H1 (cell line): ENCODE results near the gene GNA12. TPM values are rescaled to one million over a fixed set of nuclear protein-coding genes. Genes with fewer than 3 reads are reported as not detected.

Experiments used
- CTCF ChIA-PET: fragments of 300-600 bp; sonication (Branson Sonifier 250); formaldehyde crosslinking; loops from one replicate; lab custom pipeline; 2021; ENCODE audit not compliant: partially characterized antibody; lab: Charles Lee
- POLR2A ChIA-PET: fragments of 300-600 bp; sonication (Branson Sonifier 250); formaldehyde crosslinking; loops from one replicate; lab custom pipeline; 2021; ENCODE audit warnings: inconsistent platforms; ENCODE audit not compliant: partially characterized antibody; lab: Charles Lee
- DNase-seq, 2 experiments: peaks; one replicate each; pipeline versions ENCODE4 v3.0.0 to v3.0.0-alpha.2; 2010 to 2022; ENCODE audit warnings: low spot score in 2 of 2, low read depth in 1 of 2, mixed read lengths in 1 of 2
- FAIRE-seq: peaks from 2 replicates; lab custom pipeline; 2011; peaks lifted over from hg19 to GRCh38; lab: Jason Lieb, UNC
- H2AFZ ChIP-seq: 2 replicates; pipeline ENCODE4 v1.8.1; 2012; ENCODE audit warnings: low read length, inconsistent platforms
- H2AK5ac ChIP-seq: 2 replicates; pipeline ENCODE4 v1.6.1; 2013; ENCODE audit warnings: low read depth, low read length
- H2BK120ac ChIP-seq: replicated peaks from 2 replicates; pipeline ENCODE3; 2013; ENCODE audit warnings: low read depth, low read length, inconsistent platforms
- H2BK12ac ChIP-seq: 2 replicates; pipeline ENCODE4 v1.6.1; 2013; ENCODE audit warnings: low read depth, low read length
- H2BK15ac ChIP-seq: 2 replicates; pipeline ENCODE4 v1.6.1; 2013; ENCODE audit warnings: low read length
- H2BK20ac ChIP-seq: 2 replicates; pipeline ENCODE4 v1.6.1; 2013; ENCODE audit warnings: low read length
- H2BK5ac ChIP-seq: 2 replicates; pipeline ENCODE4 v1.6.1; 2013; ENCODE audit warnings: low read depth, low read length
- H3K14ac ChIP-seq: 2 replicates; pipeline ENCODE4 v1.6.1; 2013; ENCODE audit warnings: inconsistent platforms; ENCODE audit not compliant: insufficient read length
- H3K18ac ChIP-seq: 2 replicates; pipeline ENCODE4 v1.6.1; 2013; ENCODE audit warnings: low read length; ENCODE audit errors: extremely low read depth
- H3K23ac ChIP-seq: 2 replicates; pipeline ENCODE4 v1.6.1; 2013; ENCODE audit warnings: inconsistent platforms; ENCODE audit not compliant: insufficient read length
- H3K23me2 ChIP-seq: 2 replicates; pipeline ENCODE4 v1.6.1; 2013; ENCODE audit warnings: low read depth, low read length
- H3K27ac ChIP-seq: 2 replicates; pipeline ENCODE4 v1.6.1; 2011; ENCODE audit warnings: low read depth, low read length, inconsistent platforms
- H3K27me3 ChIP-seq, 4 experiments: replicated peaks in 1 of 4; 1 replicate in 1 of 4; 2 replicates in 3 of 4; pipeline versions ENCODE4 v1.6.1 to v1.8.1; 2011 to 2013; ENCODE audit warnings: low read length in 3 of 4, mild to moderate bottlenecking in 3 of 4, inconsistent platforms in 2 of 4, mixed read lengths in 2 of 4, moderate library complexity in 1 of 4; ENCODE audit not compliant: control insufficient read depth in 3 of 4, insufficient read depth in 3 of 4; ENCODE audit errors: extremely low read depth in 1 of 4
- H3K36me3 ChIP-seq, 4 experiments: 2 replicates each; pipeline versions ENCODE4 v1.6.1 to v1.8.1; 2011 to 2013; ENCODE audit warnings: mild to moderate bottlenecking in 4 of 4, low read length in 3 of 4, moderate library complexity in 2 of 4, control low read depth in 1 of 4, inconsistent platforms in 1 of 4; ENCODE audit not compliant: insufficient read depth in 4 of 4, control insufficient read depth in 2 of 4
- H3K4ac ChIP-seq: replicated peaks from 2 replicates; pipeline ENCODE3; 2013; ENCODE audit warnings: low read length, low read depth, mixed read lengths, inconsistent platforms; ENCODE audit not compliant: insufficient read length
- H3K4me1 ChIP-seq, 4 experiments: replicated peaks in 1 of 4; 1 replicate in 1 of 4; 2 replicates in 3 of 4; pipeline versions ENCODE4 v1.6.1 to v1.8.1; 2011 to 2013; ENCODE audit warnings: low read length in 3 of 4, inconsistent platforms in 2 of 4, mixed read lengths in 1 of 4; ENCODE audit not compliant: insufficient read depth in 4 of 4, control insufficient read depth in 3 of 4
- H3K4me2 ChIP-seq, 2 experiments: 2 replicates each; pipeline versions ENCODE4 v1.6.1 to v1.8.1; 2011 to 2013; ENCODE audit warnings: low read depth in 2 of 2, low read length in 2 of 2, control low read depth in 1 of 2, inconsistent platforms in 1 of 2, mild to moderate bottlenecking in 1 of 2; ENCODE audit not compliant: insufficient read depth in 1 of 2
- H3K4me3 ChIP-seq, 4 experiments: fragments of 200-600, 300-600 bp in 1 of 4; sonication (generic), shearing (Covaris generic), sonication (Bioruptor Twin) in 1 of 4; 2 replicates each; pipeline versions ENCODE4 v1.5.1 to v1.8.1; 2011 to 2016; ENCODE audit warnings: low read length in 4 of 4, low read depth in 3 of 4, control low read depth in 2 of 4, inconsistent platforms in 2 of 4, mild to moderate bottlenecking in 2 of 4, mixed read lengths in 1 of 4, moderate library complexity in 1 of 4; ENCODE audit not compliant: insufficient read depth in 2 of 4; ENCODE audit errors: extremely low read depth in 1 of 4
- H3K56ac ChIP-seq: replicated peaks from 2 replicates; pipeline ENCODE3; 2013; ENCODE audit warnings: low read depth, mild to moderate bottlenecking, mixed read lengths, low read length, inconsistent platforms; ENCODE audit not compliant: insufficient read length
- H3K79me1 ChIP-seq: 2 replicates; pipeline ENCODE4 v1.6.1; 2013; ENCODE audit warnings: low read depth, low read length, control low read depth
- H3K79me2 ChIP-seq, 2 experiments: 2 replicates each; pipeline versions ENCODE4 v1.6.1 to v1.8.1; 2012 to 2013; ENCODE audit warnings: low read length in 2 of 2, mild to moderate bottlenecking in 2 of 2, inconsistent platforms in 1 of 2; ENCODE audit not compliant: insufficient read depth in 2 of 2, control insufficient read depth in 1 of 2
- H3K9ac ChIP-seq, 4 experiments: replicated peaks in 1 of 4; 1 replicate in 1 of 4; 2 replicates in 3 of 4; pipeline versions ENCODE4 v1.6.1 to v1.8.1; 2011 to 2013; ENCODE audit warnings: low read depth in 3 of 4, low read length in 3 of 4, control low read depth in 2 of 4, mild to moderate bottlenecking in 2 of 4, moderate library complexity in 2 of 4, inconsistent platforms in 1 of 4; ENCODE audit errors: extremely low read depth in 1 of 4
- H3K9me3 ChIP-seq, 2 experiments: 2 replicates each; pipeline versions ENCODE4 v1.6.1 to v1.8.1; 2012 to 2013; ENCODE audit warnings: mild to moderate bottlenecking in 2 of 2, moderate library complexity in 2 of 2, control low read depth in 1 of 2, inconsistent platforms in 1 of 2, low read depth in 1 of 2, low read length in 1 of 2, mixed read lengths in 1 of 2; ENCODE audit not compliant: insufficient read depth in 2 of 2
- H4K20me1 ChIP-seq, 2 experiments: replicated peaks in 1 of 2; 2 replicates each; pipeline versions ENCODE3 to v1.8.1; 2011 to 2013; ENCODE audit warnings: inconsistent platforms in 2 of 2, low read length in 2 of 2, mild to moderate bottlenecking in 1 of 2; ENCODE audit not compliant: insufficient read depth in 2 of 2, control insufficient read depth in 1 of 2
- H4K5ac ChIP-seq: 2 replicates; pipeline ENCODE4 v1.6.1; 2013; ENCODE audit warnings: low read length, low read depth, mixed read lengths, inconsistent platforms; ENCODE audit not compliant: insufficient read length
- H4K8ac ChIP-seq: 2 replicates; pipeline ENCODE4 v1.8.0; 2013; ENCODE audit warnings: mild to moderate bottlenecking, moderate library complexity, low read length, inconsistent platforms; ENCODE audit not compliant: insufficient read depth; ENCODE audit errors: extremely low read depth
- H4K91ac ChIP-seq: replicated peaks from 2 replicates; pipeline ENCODE3; 2013; ENCODE audit warnings: low read length, mixed read lengths, inconsistent platforms; ENCODE audit not compliant: insufficient read length
- CHD2 ChIP-seq: IDR thresholded peaks from 2 replicates; pipeline ENCODE4 v1.6.1; 2012; ENCODE audit warnings: low read length, improper control_type of control experiment
- WGBS, 2 experiments: shearing (Covaris generic) in 1 of 2; methylation state at CpG; one replicate each; pipeline versions ENCODE4 v1.1.6 to v1.1.7; 2013 to 2015; ENCODE audit warnings: low lambda C conversion rate in 2 of 2, mixed read lengths in 2 of 2, inconsistent platforms in 1 of 2, low coverage in 1 of 2, missing lambda C conversion rate in 1 of 2; ENCODE audit not compliant: insufficient replicate concordance in 2 of 2, insufficient coverage in 1 of 2, insufficient read length in 1 of 2; ENCODE audit errors: extremely low coverage in 1 of 2, missing lambda C conversion rate in 1 of 2; 5-methylcytosine and 5-hydroxymethylcytosine counted together
- polyA plus RNA-seq, 7 experiments: library from polyadenylated mRNA; depleted of rRNA in 3 of 7; stranded (reverse) in 5 of 7; unstranded in 2 of 7; fragments of >200 nt in 5 of 7; fragments of 200-250 nt in 2 of 7; gene quantifications; 1 replicate in 5 of 7; 2 replicates in 1 of 7; 4 replicates in 1 of 7; pipeline versions ENCODE4 v1.2.1 to v1.2.3, GENCODE V29; 2011 to 2013; ENCODE audit warnings: missing spikeins in 2 of 7, mixed read lengths in 2 of 7
- total RNA-seq: library from RNA; stranded (reverse); fragmentation: NEBNext Ultra II Directional; extraction: Animal tissue kit (Norgen Biotek cat#: 25700); gene quantifications from 2 replicates; pipeline ENCODE4 v1.2.1, GENCODE V29; 2021

Gene GNA12
- total and polyA plus RNA-seq, 2 of the 8 experiments (the other 6 are each of a cell fraction or from before 2014, with no cell fraction given) = 96.5 to 109 TPM

GRCh38 chr7:2807460-2807844 lies 36.7 kb downstream of the GNA12 start:
- POLR2A ChIA-PET = interaction anchor here (0.5 to 2.9 kb wide), 6 partner anchors 10 to 69 kb away, joined by 3 to 14 read pairs (median 7); no protein-coding TSS in a partner anchor
- no peak overlapping the region for H2BK20ac ChIP-seq
- H3K4me1 ChIP-seq = peaks cover 22 to 39% (median 23%) of the 10 kb centered on the region in 4 experiments

More at GRCh38 chr7:2807460-2807844, 36.7 kb downstream of the GNA12 start:
- no peak for TF ChIP-seq CHD2
- peaks cover 0 to 16% of the 10 kb centered on the region in 2 experiments for H4K20me1 ChIP-seq
- H3K18ac ChIP-seq = no peak overlapping the region
- H3K79me1 ChIP-seq = peaks cover 20% of the 10 kb centered on the region; the same call in 1 of the 2 replicates
- no peak overlapping the region for H3K4ac ChIP-seq
- H3K79me2 ChIP-seq = peaks cover 3 to 100% of the 10 kb centered on the region in 2 experiments; a peak in 3 of 4 replicates
- H3K14ac ChIP-seq = no peak overlapping the region
- no peak overlapping the region for H3K9ac ChIP-seq
- H2BK15ac ChIP-seq = no peak overlapping the region
- WGBS, 2 experiments = 67% methylated on average over 5 of the region's 5 CpGs; no CpG with 5 or more reads in 1 of the 2 experiments
- H4K8ac ChIP-seq = no peak overlapping the region
- H3K4me3 ChIP-seq = no peak overlapping the region
- DNase-seq = no peak
- no peaks in the 10 kb centered on the region for H3K27me3 ChIP-seq
- H2BK12ac ChIP-seq = no peak overlapping the region
- H4K5ac ChIP-seq = no peak overlapping the region
- H4K91ac ChIP-seq = no peak overlapping the region
- FAIRE-seq = no peak
- H3K23ac ChIP-seq = no peak overlapping the region
- no peaks in the 10 kb centered on the region for H3K9me3 ChIP-seq
- no peak overlapping the region for H2AFZ ChIP-seq
- H3K23me2 ChIP-seq = no peaks in the 10 kb centered on the region
- peak overlapping the region; percentile 66 for H2BK5ac ChIP-seq
- H2AK5ac ChIP-seq = no peak overlapping the region
- CTCF ChIA-PET = interaction anchor here (0.8 to 2.1 kb wide), 4 partner anchors 13 to 97 kb away, joined by 3 to 7 read pairs (median 4); no protein-coding TSS in a partner anchor
- no peak overlapping the region for H3K4me2 ChIP-seq
- no peak overlapping the region for H3K27ac ChIP-seq
- no peak overlapping the region for H3K56ac ChIP-seq
- no peaks in the 10 kb centered on the region for H3K36me3 ChIP-seq
- no peak overlapping the region for H2BK120ac ChIP-seq
